ENCODE data around the gene TNFRSF18.

Gene TNFRSF18

GRCh38 chr1:1240348-1240732, 33.9 kb upstream of the TNFRSF18 start:
- no peak for DNase-seq

GRCh38 chr1:1239614-1240347, 33.4 kb upstream of the TNFRSF18 start:
- DNase-seq, result no peak

GRCh38 chr1:1239227-1239613, 32.8 kb upstream of the TNFRSF18 start:
- no peak for DNase-seq

- no peak for DNase-seq
Measured at GRCh38 chr1:1238702-1239178, 32.3 kb upstream of the TNFRSF18 start.

GRCh38 chr1:1237874-1238701, 31.7 kb upstream of the TNFRSF18 start:
- DNase-seq, result no peak

- no peak for DNase-seq
Measured at GRCh38 chr1:1236945-1237873, 30.8 kb upstream of the TNFRSF18 start.

GRCh38 chr1:1236176-1236763, 29.9 kb upstream of the TNFRSF18 start:
- no peak for DNase-seq

- no peak for DNase-seq
Measured at GRCh38 chr1:1235016-1235744, 28.8 kb upstream of the TNFRSF18 start.

- no peak for DNase-seq
Measured at GRCh38 chr1:1234180-1234808, 27.9 kb upstream of the TNFRSF18 start.

- DNase-seq, result no peak
Measured at GRCh38 chr1:1233567-1233892, 27.1 kb upstream of the TNFRSF18 start.

GRCh38 chr1:1232796-1233566, 26.6 kb upstream of the TNFRSF18 start:
- DNase-seq, result no peak

- DNase-seq, result no peak
Measured at GRCh38 chr1:1232208-1232795, 25.9 kb upstream of the TNFRSF18 start, which contains the start of gene B3GALT6. TSS of gene B3GALT6 (plus strand) at chr1:1232237. CDS start at chr1:1232279, 42 bp downstream.

GRCh38 chr1:1231400-1232207, 25.2 kb upstream of the TNFRSF18 start, which contains the start of gene SDF4:
TSS of gene SDF4 (minus strand) at chr1:1232001. CDS start at chr1:1228772, 3,229 bp downstream.
- DNase-seq, result peak; percentile 95

GRCh38 chr1:1230656-1231399, 24.4 kb upstream of the TNFRSF18 start:
- DNase-seq, result no peak

GRCh38 chr1:1229770-1230169, 23.4 kb upstream of the TNFRSF18 start:
- no peak for DNase-seq

- DNase-seq, result no peak
Measured at GRCh38 chr1:1228596-1229321, 22.4 kb upstream of the TNFRSF18 start.

- no peak for DNase-seq
Measured at GRCh38 chr1:1228187-1228586, 21.8 kb upstream of the TNFRSF18 start.

GRCh38 chr1:1227386-1227785, 21.0 kb upstream of the TNFRSF18 start:
- no peak for DNase-seq
